ENCODE measurements around the gene MCTP1.
"Not testable (repeated sequence)": the region's sequence is repeated elsewhere in the genome, so short reads cannot be mapped to it uniquely, and the experiment has no call there.

MCTP1 gene

DNA sequence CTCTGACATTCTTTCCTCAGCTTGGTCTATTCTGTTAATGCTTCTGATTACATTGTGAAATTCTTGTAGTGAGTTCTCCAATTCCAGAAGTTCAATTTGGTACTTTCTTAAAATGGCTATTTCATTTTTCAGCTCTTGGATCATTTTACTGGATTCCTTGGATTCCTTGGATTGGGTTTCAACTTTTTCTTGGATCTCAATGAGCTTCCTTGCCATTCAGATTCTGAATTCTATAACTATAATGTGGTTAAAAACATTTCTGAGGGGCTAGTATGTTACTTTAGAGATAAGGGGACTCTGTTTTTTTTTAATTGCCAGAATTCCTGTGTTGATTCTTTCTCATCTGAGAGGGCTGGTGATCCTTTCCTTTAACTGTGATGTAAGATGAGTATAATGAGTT is 136.4 kb downstream of the MCTP1 start:
- DNase-seq (ENCODE audit: extremely low read depth, low read depth): no peak
- TF ChIP-seq, protein P1, sequence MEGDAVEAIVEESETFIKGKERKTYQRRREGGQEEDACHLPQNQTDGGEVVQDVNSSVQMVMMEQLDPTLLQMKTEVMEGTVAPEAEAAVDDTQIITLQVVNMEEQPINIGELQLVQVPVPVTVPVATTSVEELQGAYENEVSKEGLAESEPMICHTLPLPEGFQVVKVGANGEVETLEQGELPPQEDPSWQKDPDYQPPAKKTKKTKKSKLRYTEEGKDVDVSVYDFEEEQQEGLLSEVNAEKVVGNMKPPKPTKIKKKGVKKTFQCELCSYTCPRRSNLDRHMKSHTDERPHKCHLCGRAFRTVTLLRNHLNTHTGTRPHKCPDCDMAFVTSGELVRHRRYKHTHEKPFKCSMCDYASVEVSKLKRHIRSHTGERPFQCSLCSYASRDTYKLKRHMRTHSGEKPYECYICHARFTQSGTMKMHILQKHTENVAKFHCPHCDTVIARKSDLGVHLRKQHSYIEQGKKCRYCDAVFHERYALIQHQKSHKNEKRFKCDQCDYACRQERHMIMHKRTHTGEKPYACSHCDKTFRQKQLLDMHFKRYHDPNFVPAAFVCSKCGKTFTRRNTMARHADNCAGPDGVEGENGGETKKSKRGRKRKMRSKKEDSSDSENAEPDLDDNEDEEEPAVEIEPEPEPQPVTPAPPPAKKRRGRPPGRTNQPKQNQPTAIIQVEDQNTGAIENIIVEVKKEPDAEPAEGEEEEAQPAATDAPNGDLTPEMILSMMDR (IDR thresholded peaks at IDR 0.05; ENCODE audit: low read depth, low read length): no peak

GRCh38 chr5:95143858-95144257 is 141.0 kb downstream of the MCTP1 start:
- not testable (repeated sequence) for DNase-seq (ENCODE audit: extremely low read depth, low read depth)

DNA sequence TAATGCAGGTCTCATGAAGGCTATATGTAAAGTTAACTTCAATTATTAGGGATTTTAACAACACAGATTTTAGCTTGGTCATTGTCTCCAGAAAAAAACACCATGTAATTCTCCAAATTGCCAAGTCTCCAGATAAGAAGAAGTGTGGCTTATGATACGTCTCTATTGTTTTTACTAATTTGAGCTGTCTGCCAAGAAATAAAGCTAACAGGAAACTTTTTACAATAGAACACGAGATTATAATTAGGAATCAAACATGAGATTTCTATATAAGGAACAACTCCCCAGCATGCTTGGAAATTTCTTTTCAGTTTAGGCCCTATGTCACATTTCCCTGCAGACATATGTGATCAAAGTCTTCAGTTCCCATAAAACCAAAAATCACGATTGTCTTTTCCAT is 142.7 kb downstream of the MCTP1 start:
- TF ChIP-seq, protein P1 (IDR thresholded peaks at IDR 0.05; ENCODE audit: low read depth, low read length): no peak
- DNase-seq (ENCODE audit: extremely low read depth, low read depth): no peak

DNA sequence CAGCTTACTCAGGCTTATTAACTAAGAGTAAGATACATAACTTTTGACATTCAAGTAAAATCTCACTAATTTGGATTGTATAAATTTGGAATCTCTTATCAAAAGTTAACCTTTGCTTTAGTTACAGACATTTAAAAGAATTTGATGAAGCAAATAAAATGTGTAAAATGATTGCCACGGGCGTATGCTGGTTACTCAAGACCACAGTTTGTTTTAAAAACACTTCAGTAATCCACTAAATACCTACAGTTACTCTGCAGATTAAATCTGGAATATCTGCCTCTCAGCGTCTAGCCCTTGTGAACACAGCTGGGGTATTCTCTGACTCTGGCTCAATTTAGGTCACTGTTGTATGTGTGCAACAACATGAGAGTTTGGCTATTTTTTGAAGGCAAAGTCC is 143.8 kb downstream of the MCTP1 start:
- DNase-seq (ENCODE audit: extremely low read depth, low read depth): no peak
- TF ChIP-seq, protein P1 (IDR thresholded peaks at IDR 0.05; ENCODE audit: low read depth, low read length): no peak

DNA sequence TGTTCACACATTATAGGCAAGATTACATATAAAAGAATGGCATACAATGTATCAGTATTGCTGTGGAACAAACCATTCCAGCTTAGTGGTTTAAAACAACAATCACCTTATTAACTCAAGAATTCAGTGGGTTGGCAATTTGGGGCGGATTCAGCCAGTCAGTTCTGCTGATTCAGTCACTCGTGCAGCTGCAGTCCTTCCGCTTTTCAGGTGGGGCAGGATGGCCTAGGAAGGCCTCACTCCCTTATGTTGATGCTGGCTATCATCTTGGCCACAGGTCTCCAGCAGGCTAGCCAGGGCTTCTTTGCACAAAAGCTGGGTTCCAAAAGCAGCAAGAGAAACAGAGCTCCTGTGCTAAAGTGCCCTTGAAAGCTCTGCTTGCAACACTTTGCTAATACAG is 150.6 kb downstream of the MCTP1 start:
- no peak for DNase-seq (ENCODE audit: extremely low read depth, low read depth)
- TF ChIP-seq, protein P1 (IDR thresholded peaks at IDR 0.05; ENCODE audit: low read depth, low read length): no peak

- TF ChIP-seq, protein P1 (IDR thresholded peaks at IDR 0.05; ENCODE audit: low read depth, low read length): no peak
- no peak for DNase-seq (ENCODE audit: extremely low read depth, low read depth)
Observed at GRCh38 chr5:95132096-95132495, 152.8 kb downstream of the MCTP1 start.

DNA sequence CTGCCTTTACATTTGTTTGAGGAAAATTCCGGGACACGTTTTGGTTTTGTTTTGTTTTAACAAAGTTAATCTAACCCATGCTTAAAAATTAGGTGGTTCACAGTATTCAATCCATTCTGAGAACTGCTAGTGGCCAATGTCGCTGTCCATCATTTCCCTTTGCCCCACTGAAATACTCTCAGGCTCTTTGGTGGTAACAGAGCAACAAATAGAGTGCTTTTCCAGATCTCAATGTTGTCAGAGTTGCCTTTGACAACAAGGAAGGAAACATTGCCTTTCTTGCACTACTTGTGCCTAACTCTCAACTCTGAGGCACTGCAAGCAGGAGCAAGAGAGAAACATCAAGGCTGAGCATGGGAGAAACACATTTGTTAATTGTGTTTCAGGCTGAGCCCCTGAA is 154.0 kb downstream of the MCTP1 start:
- TF ChIP-seq, protein P1 (IDR thresholded peaks at IDR 0.05; ENCODE audit: low read depth, low read length): no peak
- no peak for DNase-seq (ENCODE audit: extremely low read depth, low read depth)

GRCh38 chr5:95124731-95125130 is 160.2 kb downstream of the MCTP1 start:
- no peak for DNase-seq (ENCODE audit: extremely low read depth, low read depth)
- TF ChIP-seq, protein P1 (IDR thresholded peaks at IDR 0.05; ENCODE audit: low read depth, low read length): no peak
